H7 (cell line): ENCODE measurements around the gene CEACAM16. TPM values are rescaled to one million over a fixed set of nuclear protein-coding genes. Genes with fewer than 3 reads are reported as not detected.
"Not testable (repeated sequence)": the region's sequence is repeated elsewhere in the genome, so short reads cannot be mapped to it uniquely, and the experiment has no call there.

ENCODE experiments used
- DNase-seq: peaks from one replicate; pipeline ENCODE4 v3.0.0; 2012
- H3K27me3 ChIP-seq: 2 replicates; pipeline ENCODE4 v1.6.0; 2011; ENCODE audit warnings: mild to moderate bottlenecking, low read length; ENCODE audit not compliant: control insufficient read depth, insufficient read depth
- H3K36me3 ChIP-seq: replicated peaks from 2 replicates; pipeline ENCODE4 v1.5.1; 2011; ENCODE audit warnings: low read length; ENCODE audit not compliant: control insufficient read depth, insufficient read depth
- H3K4me3 ChIP-seq: 2 replicates; pipeline ENCODE4 v1.5.1; 2011; ENCODE audit warnings: low read depth, mild to moderate bottlenecking, control low read depth, low read length, moderate library complexity; ENCODE audit not compliant: insufficient read depth
- total RNA-seq: library from RNA; depleted of rRNA; stranded (reverse); fragments of >200 nt; shearing (Covaris generic); gene quantifications from 2 replicates; pipeline ENCODE4 v1.2.3, GENCODE V29; 2014

CEACAM16 gene
- total RNA-seq, 1 experiment from 2014 or later, result not detected

DNA sequence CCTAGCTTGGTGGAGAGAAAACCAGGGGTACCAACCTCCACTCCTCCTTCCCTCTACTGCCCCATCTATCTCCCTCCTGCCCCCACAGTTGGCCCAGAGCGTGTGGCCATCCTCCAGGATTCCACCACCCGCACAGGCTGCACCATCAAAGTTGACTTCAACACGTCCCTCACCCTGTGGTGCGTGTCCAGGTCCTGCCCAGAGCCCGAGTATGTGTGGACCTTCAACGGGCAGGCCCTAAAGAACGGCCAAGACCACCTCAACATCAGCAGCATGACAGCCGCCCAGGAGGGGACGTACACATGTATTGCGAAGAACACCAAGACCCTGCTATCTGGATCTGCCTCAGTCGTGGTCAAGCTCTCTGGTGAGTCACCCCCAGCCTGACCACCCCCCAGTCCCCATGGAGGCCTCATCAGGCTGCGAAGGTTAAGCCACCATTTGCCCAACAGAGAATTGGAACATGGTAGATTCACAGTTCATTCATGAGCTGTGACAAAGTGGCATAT lies 6.6 kb downstream of the CEACAM16 start:
- Histone ChIP-seq H3K36me3 (no peaks in the 10 kb centered on the region), H3K4me3 (no peak overlapping the region), H3K27me3 (no peaks in the 10 kb centered on the region)
- no peak for DNase-seq

DNA sequence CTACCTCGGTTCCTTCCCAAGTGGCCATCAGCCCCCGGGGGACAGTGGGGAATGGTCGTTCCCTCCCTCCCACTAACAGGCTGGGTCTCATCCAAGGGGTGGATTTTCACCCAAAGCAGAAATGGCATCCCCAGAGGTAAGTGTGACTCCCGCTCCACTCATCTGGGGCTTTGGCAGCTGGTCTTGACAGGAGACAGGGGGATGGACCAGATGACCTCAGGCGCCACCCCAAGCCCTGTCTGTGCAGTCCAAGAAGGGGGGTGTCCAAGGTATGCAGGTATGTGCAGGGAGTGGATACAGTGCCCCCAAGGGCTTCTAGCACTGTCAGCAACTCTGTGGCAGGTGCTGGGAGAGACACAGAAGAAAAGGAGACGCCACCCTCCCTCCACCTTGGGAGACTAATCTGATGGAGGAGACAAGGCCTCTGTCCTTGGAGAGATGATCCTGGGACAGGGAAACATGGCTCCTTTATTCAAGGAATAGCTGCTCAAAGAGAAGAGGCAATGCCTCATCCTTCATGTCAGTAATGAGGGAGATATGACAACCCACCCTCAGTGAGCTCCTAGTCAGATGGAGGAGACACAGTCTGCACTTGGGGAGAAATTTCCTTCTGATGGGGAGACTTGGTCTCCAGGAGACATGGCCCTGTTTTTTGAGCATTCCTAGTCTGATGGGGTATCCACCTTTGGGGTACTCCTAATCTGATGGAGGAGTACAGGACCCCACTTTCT lies 7.7 kb downstream of the CEACAM16 start:
- H3K27me3 ChIP-seq, result no peaks in the 10 kb centered on the region
- no peaks in the 10 kb centered on the region for H3K36me3 ChIP-seq
- no peak overlapping the region for H3K4me3 ChIP-seq
- no peak for DNase-seq

- no peaks in the 10 kb centered on the region for H3K27me3 ChIP-seq
- no peak overlapping the region for H3K4me3 ChIP-seq
- DNase-seq, result no peak
- no peaks in the 10 kb centered on the region for H3K36me3 ChIP-seq
Measured at GRCh38 chr19:44707794-44708193, 8.8 kb downstream of the CEACAM16 start.

DNA sequence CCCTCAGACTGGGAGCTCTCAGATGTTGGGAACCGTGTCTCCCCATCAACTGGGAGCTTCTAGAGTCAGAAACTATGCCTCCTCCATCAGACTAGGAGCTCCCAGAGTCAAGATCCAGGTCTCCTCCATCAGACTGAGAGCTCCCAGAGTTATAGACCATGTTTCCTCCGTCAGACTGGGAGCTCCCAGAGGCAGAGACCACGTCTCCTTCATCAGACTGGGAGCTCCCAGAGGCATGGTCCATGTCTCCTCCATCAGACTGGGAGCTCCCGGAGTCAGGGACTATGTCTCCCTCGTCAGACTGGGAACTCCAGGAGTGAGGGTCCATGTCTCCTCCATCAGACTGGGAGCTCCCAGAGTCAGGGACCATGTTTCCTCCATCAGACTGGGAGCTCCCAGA lies 10.0 kb downstream of the CEACAM16 start:
- DNase-seq, result no peak
- no peaks in the 10 kb centered on the region for H3K36me3 ChIP-seq

DNA sequence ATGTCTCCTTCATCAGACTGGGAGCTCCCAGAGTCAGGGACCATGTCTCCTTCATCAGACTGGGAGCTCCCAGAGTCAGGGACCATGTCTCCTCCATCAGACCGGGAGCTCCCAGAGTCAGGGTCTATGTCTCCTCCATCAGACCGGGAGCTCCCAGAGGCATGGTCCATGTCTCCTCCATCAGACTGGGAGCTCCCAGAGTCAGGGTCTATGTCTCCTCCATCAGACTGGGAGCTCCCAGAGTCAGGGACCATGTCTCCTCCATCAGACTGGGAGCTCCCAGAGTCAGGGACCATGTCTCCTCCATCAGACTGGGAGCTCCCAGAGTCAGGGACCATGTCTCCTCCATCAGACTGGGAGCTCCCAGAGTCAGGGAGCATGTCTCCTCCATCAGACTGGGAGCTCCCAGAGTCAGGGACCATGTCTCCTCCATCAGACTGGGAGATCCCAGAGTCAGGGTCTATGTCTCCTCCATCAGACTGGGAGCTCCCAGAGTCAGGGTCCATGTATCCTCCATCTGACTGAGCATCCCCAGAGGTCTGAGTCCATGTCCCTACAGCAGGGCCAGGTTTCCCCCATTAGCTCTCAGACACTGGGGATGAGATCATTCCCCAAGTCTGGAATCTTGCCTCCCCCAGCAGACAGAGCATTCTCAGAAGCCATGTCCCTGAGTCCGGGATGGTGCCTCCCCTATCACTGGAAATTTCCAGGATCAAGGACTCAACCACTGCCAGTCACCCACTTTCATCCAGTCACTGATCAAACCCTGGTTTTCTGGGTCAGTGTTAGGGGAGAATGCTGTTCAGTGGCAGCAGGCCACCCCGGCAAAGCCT lies 10.7 kb downstream of the CEACAM16 start:
- not testable (repeated sequence) for H3K4me3 ChIP-seq, H3K36me3 ChIP-seq, DNase-seq, H3K27me3 ChIP-seq

More for the DNA sequence above, 10.0 kb downstream of the CEACAM16 start:
- no peak overlapping the region for H3K4me3 ChIP-seq
- no peaks in the 10 kb centered on the region for H3K27me3 ChIP-seq

- no peak for DNase-seq
- Histone ChIP-seq H3K4me3 (no peak overlapping the region), H3K27me3 (no peaks in the 10 kb centered on the region), H3K36me3 (no peaks in the 10 kb centered on the region; the same call in 1 of the 2 replicates)
Measured at GRCh38 chr19:44710483-44710882, 11.5 kb downstream of the CEACAM16 start.

DNA sequence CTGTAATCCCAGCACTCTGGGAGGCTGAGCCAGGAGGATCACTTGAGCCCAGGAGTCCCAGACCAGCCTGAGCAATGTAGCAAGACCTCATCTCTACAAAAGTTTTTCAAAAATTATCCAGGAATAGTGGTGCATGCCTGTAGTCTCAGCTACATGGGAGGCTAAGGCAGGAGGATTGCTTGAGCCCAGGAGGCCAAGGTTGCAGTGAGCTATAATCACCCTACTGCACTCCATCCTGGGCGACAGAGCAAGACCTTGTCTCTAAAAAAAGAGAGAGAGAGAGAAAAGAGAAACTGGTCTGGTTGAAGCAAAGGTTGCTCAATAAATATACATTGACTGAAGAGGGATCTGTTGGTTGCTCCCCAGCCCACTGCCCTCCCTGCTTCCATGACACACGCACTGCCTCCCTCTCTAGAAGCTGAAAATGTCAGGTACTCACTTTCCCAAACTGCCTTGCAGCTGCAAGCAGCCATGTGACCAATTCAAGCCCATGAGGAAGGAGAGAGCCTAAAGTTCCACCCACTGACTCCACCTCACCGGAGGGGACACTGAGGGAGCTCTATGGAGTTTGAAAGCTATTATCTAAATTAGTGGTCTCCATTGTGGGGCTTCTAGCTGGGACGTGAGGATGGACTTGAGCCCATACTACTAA lies 14.0 kb downstream of the CEACAM16 start:
- no peak for DNase-seq
- H3K4me3 ChIP-seq, result no peak overlapping the region

GRCh38 chr19:44714597-44715169 lies 15.7 kb downstream of the CEACAM16 start:
- no peak overlapping the region for H3K4me3 ChIP-seq
- no peaks in the 10 kb centered on the region; the same call in 1 of the 2 replicates for H3K36me3 ChIP-seq
- H3K27me3 ChIP-seq, result no peaks in the 10 kb centered on the region
- DNase-seq, result no peak

More for the DNA sequence above, 14.0 kb downstream of the CEACAM16 start:
- Histone ChIP-seq H3K36me3 (no peaks in the 10 kb centered on the region; the same call in 1 of the 2 replicates), H3K27me3 (no peaks in the 10 kb centered on the region)

DNA sequence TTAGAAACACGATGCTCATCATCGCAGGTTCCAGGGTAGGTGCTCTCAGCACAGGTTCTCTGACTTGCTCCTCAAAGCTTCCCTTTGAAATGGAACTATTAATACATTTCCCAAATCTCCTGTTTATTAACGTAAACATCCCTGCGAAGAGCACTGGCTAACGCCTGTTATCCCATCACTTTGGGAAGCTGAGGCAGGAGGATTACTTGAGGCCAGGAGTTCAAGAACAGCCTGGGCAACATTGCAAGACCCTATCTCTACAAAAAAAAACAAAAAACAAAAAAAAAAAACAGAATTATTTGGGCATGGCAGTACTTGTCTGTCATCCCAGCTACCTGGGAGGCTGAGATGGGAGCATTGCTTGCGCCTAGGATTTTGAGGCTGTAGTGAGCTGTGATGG lies 18.7 kb downstream of the CEACAM16 start:
- DNase-seq, result no peak
- Histone ChIP-seq H3K36me3 (no peaks in the 10 kb centered on the region; the same call in 1 of the 2 replicates), H3K27me3 (no peaks in the 10 kb centered on the region), H3K4me3 (no peak overlapping the region)

- DNase-seq, result peak; percentile 83
- Histone ChIP-seq H3K27me3 (no peaks in the 10 kb centered on the region), H3K4me3 (peak overlapping the region; percentile 26; the same call in 1 of the 2 replicates), H3K36me3 (no peaks in the 10 kb centered on the region; the same call in 1 of the 2 replicates)
Measured at GRCh38 chr19:44718441-44719261, 19.7 kb downstream of the CEACAM16 start.

DNA sequence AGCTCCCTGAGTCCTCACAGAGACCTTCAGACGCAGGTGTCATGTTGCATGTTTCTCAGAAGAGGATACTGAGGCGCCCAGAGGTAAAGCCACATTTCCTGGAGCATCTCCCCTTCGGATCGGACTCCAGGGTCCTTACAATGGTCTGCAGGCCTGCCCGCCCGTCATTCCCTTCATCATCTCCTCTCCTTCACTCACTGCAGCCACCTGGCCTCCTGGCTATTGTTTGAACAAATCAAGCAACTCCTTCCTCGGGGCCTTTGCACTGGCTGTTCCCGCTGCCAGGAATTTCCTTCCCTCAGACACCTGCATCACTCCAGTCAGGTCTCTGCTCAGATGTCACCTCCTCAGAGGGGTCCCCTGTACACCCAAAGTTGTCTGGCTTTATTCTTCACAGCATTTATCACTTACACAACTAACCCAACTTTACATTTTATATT lies 20.3 kb downstream of the CEACAM16 start:
- Histone ChIP-seq H3K36me3 (no peaks in the 10 kb centered on the region; the same call in 1 of the 2 replicates), H3K27me3 (no peaks in the 10 kb centered on the region), H3K4me3 (no peak overlapping the region)
- no peak for DNase-seq

- not testable (repeated sequence) for DNase-seq, H3K27me3 ChIP-seq, H3K4me3 ChIP-seq, H3K36me3 ChIP-seq
Measured at GRCh38 chr19:44720396-44720795, 21.4 kb downstream of the CEACAM16 start.

GRCh38 chr19:44720945-44721344 lies 22.0 kb downstream of the CEACAM16 start:
- H3K36me3 ChIP-seq, result no peaks in the 10 kb centered on the region
- DNase-seq, result no peak
- H3K4me3 ChIP-seq, result no peak overlapping the region
- peaks cover 2% of the 10 kb centered on the region; the same call in 1 of the 2 replicates for H3K27me3 ChIP-seq
